ENCODE data around the gene TRIM5. TPM values are rescaled to one million over a fixed set of nuclear protein-coding genes. Genes with fewer than 3 reads are reported as not detected.
"Not testable (repeated sequence)": the region's sequence is repeated elsewhere in the genome, so short reads cannot be mapped to it uniquely, and the experiment has no call there.

TRIM5 gene
- total and polyA plus RNA-seq, 2 donors, result 11.1 to 39.6 TPM

- Histone ChIP-seq H3K27ac (ENCODE audit: low read depth) (no peak overlapping the region), H3K36me3 (ENCODE audit: insufficient read depth) (peaks cover 10% of the 10 kb centered on the region), H3K4me1 (ENCODE audit: insufficient read depth) (no peaks in the 10 kb centered on the region), H3K4me3 (ENCODE audit: low read depth, low read length) (no peak overlapping the region)
- 95% methylated on average over 4 of the region's 4 CpGs for WGBS
- no peak for DNase-seq (ENCODE audit: extremely low spot score)
Observed at GRCh38 chr11:5674391-5674790, 10.5 kb downstream of the TRIM5 start.

DNA sequence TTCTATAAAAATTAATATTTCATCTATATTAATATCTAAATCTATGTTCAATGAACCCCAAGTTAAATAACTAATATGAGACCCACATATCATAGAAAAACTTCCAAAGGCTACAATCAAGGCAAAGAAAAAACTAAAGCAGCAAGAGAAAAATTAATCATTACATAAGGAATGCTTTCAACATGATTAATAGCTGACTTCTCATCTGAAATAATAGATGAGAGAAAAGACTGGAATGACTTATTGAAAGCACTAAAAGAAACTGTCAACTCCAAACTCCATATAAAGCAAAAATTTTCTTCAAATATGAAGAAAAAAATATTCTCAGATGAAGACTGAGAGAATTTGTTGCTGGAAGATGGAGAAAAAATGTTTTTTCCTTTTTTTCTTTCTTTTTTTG is 13.0 kb downstream of the TRIM5 start:
- no peak overlapping the region for H3K27ac ChIP-seq (ENCODE audit: low read depth)
- no peak for DNase-seq (ENCODE audit: extremely low spot score)
- H3K4me1 ChIP-seq (ENCODE audit: insufficient read depth), result no peaks in the 10 kb centered on the region
- peaks cover 11% of the 10 kb centered on the region for H3K36me3 ChIP-seq (ENCODE audit: insufficient read depth)
- no peak overlapping the region for H3K4me3 ChIP-seq (ENCODE audit: low read depth, low read length)

DNA sequence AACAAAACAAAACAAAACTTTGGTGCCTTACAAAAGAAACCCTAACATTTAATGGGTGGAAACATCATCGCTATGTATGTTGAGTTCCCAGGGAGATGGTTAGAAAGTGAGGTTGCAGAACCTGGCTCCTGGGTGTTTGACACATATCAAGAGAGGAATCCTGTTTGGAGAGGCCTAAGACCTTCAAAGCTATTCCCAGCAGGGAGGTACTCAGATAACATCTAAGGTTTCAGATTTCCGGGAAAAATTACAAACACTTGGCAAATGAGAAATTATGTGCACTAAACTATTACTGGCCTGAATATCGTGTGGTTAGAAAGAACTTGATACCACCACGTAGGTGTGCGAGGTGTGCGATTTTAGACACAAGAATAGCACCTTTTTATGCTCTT is 18.5 kb downstream of the TRIM5 start:
- H3K27ac ChIP-seq (ENCODE audit: low read depth), result no peak overlapping the region
- WGBS, result 82% methylated on average over 6 of the region's 6 CpGs
- no peak overlapping the region for H3K4me3 ChIP-seq (ENCODE audit: low read depth, low read length)
- DNase-seq (ENCODE audit: extremely low spot score), result no peak
- peaks cover 13% of the 10 kb centered on the region for H3K36me3 ChIP-seq (ENCODE audit: insufficient read depth)
- H3K4me1 ChIP-seq (ENCODE audit: insufficient read depth), result no peaks in the 10 kb centered on the region

- Histone ChIP-seq H3K4me3 (ENCODE audit: low read depth, low read length) (no peak overlapping the region), H3K27ac (ENCODE audit: low read depth) (no peak overlapping the region), H3K36me3 (ENCODE audit: insufficient read depth) (peaks cover 13% of the 10 kb centered on the region), H3K4me1 (ENCODE audit: insufficient read depth) (no peaks in the 10 kb centered on the region)
- WGBS, result 83% methylated on average over 5 of the region's 5 CpGs
- no peak for DNase-seq (ENCODE audit: extremely low spot score)
Observed at GRCh38 chr11:5665746-5666401, 19.0 kb downstream of the TRIM5 start.

DNA sequence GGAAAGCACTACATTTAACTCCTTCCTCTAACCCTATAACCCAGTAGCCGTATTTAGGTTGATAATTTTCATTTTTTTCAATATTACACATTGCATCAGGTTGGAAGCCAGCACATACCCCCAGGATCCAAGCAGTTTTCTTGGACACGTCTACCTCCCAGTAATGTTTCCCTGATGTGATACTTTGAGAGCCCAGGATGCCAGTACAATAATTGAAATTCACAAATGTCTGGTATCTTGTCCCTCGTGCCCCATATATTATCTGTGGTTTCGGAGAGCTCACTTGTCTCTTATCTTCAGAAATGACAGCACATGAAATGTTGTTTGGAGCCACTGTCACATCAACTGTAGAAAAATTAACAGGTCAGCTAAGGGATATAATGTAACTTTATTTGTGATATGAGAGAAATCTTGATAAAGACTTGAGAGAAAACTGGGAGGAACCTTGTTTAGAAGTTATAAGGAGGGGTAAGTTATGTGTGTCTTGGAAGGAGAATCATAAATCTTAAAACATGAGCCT is 19.8 kb downstream of the TRIM5 start:
- peaks cover 7% of the 10 kb centered on the region for H3K36me3 ChIP-seq (ENCODE audit: insufficient read depth)
- WGBS, result 78% methylated on average over 4 of the region's 4 CpGs
- DNase-seq (ENCODE audit: extremely low spot score), result no peak

GRCh38 chr11:5663511-5663910 is 21.4 kb downstream of the TRIM5 start:
- Histone ChIP-seq H3K4me3 (ENCODE audit: low read depth, low read length) (no peak overlapping the region), H3K4me1 (ENCODE audit: insufficient read depth) (no peaks in the 10 kb centered on the region), H3K27ac (ENCODE audit: low read depth) (no peak overlapping the region), H3K36me3 (ENCODE audit: insufficient read depth) (peaks cover 7% of the 10 kb centered on the region)
- DNase-seq (ENCODE audit: extremely low spot score), result no peak
- WGBS, result 98% methylated on average over 2 of the region's 2 CpGs

More for the DNA sequence above, 19.8 kb downstream of the TRIM5 start:
- Histone ChIP-seq H3K27ac (ENCODE audit: low read depth) (no peak overlapping the region), H3K4me1 (ENCODE audit: insufficient read depth) (no peaks in the 10 kb centered on the region), H3K4me3 (ENCODE audit: low read depth, low read length) (no peak overlapping the region)

- no peak overlapping the region for H3K4me3 ChIP-seq (ENCODE audit: low read depth, low read length)
- H3K4me1 ChIP-seq (ENCODE audit: insufficient read depth), result no peaks in the 10 kb centered on the region
- DNase-seq (ENCODE audit: extremely low spot score), result no peak
- no peaks in the 10 kb centered on the region for H3K36me3 ChIP-seq (ENCODE audit: insufficient read depth)
- 93% methylated on average over 5 of the region's 5 CpGs for WGBS
- H3K27ac ChIP-seq (ENCODE audit: low read depth), result no peak overlapping the region
Observed at GRCh38 chr11:5658318-5658717, 26.6 kb downstream of the TRIM5 start.

DNA sequence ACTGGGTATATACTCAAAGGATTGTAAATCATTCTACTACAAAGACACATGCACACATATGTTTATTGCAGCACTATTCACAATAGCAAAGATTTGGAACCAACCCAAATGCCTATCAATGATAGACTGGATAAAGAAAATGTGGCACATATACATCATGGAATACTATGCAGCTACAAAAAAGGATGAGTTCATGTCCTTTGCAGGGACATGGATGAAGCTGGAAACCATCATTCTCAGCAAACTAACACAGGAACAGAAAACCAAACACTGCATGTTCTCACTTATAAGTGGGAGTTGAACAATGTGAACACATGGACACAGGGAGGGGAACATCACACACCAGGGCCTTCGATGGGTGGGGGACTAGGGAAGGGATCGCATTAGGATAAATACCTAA is 27.9 kb downstream of the TRIM5 start:
- not testable (repeated sequence) for DNase-seq (ENCODE audit: extremely low spot score); H3K27ac ChIP-seq (ENCODE audit: low read depth); H3K4me3 ChIP-seq (ENCODE audit: low read depth, low read length); H3K4me1 ChIP-seq (ENCODE audit: insufficient read depth); H3K36me3 ChIP-seq (ENCODE audit: insufficient read depth)
- WGBS, result 94% methylated on average over 2 of the region's 2 CpGs

GRCh38 chr11:5655474-5655873 is 29.4 kb downstream of the TRIM5 start:
- H3K27ac ChIP-seq (ENCODE audit: low read depth), result no peak overlapping the region
- WGBS, result 97% methylated on average over 4 of the region's 4 CpGs

DNA sequence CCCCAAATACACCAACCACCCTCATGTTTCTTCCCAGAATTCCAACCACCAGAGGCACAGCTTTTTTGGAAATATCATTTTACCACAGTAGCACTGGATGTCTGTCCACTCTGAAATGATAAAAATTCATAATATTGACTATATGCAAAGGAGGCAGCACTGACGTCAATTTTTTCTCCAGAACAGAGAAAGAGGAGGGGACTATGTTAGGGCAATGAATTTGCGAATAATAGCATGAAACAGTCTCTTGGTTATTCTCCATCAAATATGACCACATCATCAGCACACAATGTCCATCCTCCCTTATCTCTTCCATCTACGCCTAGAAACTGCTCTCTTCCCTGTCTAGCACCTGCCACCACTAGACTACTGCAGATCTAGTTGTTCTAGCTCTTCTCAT is 38.7 kb downstream of the TRIM5 start:
- WGBS, result 93% methylated on average over 3 of the region's 3 CpGs
- H3K4me3 ChIP-seq (ENCODE audit: low read depth, low read length), result no peak overlapping the region
- H3K27ac ChIP-seq (ENCODE audit: low read depth), result no peak overlapping the region
- H3K4me1 ChIP-seq (ENCODE audit: insufficient read depth), result no peaks in the 10 kb centered on the region
- no peaks in the 10 kb centered on the region for H3K36me3 ChIP-seq (ENCODE audit: insufficient read depth)
- DNase-seq (ENCODE audit: extremely low spot score), result no peak

More at GRCh38 chr11:5655474-5655873, 29.4 kb downstream of the TRIM5 start:
- Histone ChIP-seq H3K4me3 (ENCODE audit: low read depth, low read length) (no peak overlapping the region), H3K36me3 (ENCODE audit: insufficient read depth) (no peaks in the 10 kb centered on the region), H3K4me1 (ENCODE audit: insufficient read depth) (no peaks in the 10 kb centered on the region)
- no peak for DNase-seq (ENCODE audit: extremely low spot score)

- DNase-seq (ENCODE audit: extremely low spot score), result no peak
- no peak overlapping the region for H3K27ac ChIP-seq (ENCODE audit: low read depth)
- no peaks in the 10 kb centered on the region for H3K36me3 ChIP-seq (ENCODE audit: insufficient read depth)
- no peak overlapping the region for H3K4me3 ChIP-seq (ENCODE audit: low read depth, low read length)
- no peaks in the 10 kb centered on the region for H3K4me1 ChIP-seq (ENCODE audit: insufficient read depth)
Observed at GRCh38 chr11:5643585-5643984, 41.3 kb downstream of the TRIM5 start.

GRCh38 chr11:5639953-5640352 is 44.9 kb downstream of the TRIM5 start:
- Histone ChIP-seq H3K4me3 (ENCODE audit: low read depth, low read length) (no peak overlapping the region), H3K36me3 (ENCODE audit: insufficient read depth) (peaks cover 2% of the 10 kb centered on the region), H3K4me1 (ENCODE audit: insufficient read depth) (no peaks in the 10 kb centered on the region), H3K27ac (ENCODE audit: low read depth) (no peak overlapping the region)
- DNase-seq (ENCODE audit: extremely low spot score), result no peak
- 87% methylated on average over 1 of the region's 1 CpG for WGBS

DNA sequence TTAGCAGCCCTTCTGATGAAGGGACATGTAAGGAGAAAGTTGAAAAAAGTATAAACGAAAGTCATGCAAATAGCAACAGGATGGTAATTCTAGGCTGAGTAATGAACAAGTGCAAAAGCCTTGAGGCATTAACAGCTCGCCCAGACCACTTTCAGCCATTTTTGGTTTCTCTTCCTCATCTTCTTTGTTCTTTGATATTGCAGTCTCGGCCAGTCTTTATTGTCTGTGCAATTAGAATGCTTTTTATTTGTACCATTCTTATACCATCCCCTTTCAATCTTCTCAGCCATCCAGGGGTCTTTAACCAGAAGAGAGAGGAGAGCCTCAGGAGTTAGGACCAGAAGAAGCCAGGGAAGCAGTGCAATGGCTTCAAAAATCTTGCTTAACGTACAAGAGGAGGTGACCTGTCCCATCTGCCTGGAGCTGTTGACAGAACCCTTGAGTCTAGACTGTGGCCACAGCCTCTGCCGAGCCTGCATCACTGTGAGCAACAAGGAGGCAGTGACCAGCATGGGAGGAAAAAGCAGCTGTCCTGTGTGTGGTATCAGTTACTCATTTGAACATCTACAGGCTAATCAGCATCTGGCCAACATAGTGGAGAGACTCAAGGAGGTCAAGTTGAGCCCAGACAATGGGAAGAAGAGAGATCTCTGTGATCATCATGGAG is 52.8 kb downstream of the TRIM5 start:
- whole genome bisulfite sequencing, result 87% methylated on average over 5 of the region's 5 CpGs
- Histone ChIP-seq H3K36me3 (ENCODE audit: insufficient read depth) (peaks cover 5% of the 10 kb centered on the region), H3K4me3 (ENCODE audit: low read depth, low read length) (no peak overlapping the region), H3K27ac (ENCODE audit: low read depth) (no peak overlapping the region), H3K4me1 (ENCODE audit: insufficient read depth) (no peaks in the 10 kb centered on the region)
- DNase-seq (ENCODE audit: extremely low spot score), result no peak

DNA sequence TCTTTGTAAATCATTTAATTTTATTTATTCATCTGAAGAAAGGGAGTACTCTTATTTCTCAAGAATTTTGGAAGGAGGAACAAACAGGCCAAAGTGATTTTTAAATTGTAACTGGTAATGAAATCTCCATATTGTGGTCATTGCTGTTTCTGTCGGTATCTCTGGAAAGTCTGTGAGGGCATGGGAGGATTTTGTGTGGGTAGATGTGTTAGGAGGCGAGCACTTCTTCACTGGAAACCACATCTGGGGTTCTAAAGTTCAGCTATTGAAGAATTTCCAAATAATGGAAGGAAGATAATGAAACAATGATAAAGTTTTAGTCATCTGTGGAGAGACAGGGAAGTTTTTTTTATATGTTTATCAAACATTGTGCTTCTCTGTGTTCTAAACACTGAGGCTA is 53.5 kb downstream of the TRIM5 start:
- Histone ChIP-seq H3K4me1 (ENCODE audit: insufficient read depth) (no peaks in the 10 kb centered on the region), H3K36me3 (ENCODE audit: insufficient read depth) (peaks cover 5% of the 10 kb centered on the region), H3K4me3 (ENCODE audit: low read depth, low read length) (no peak overlapping the region), H3K27ac (ENCODE audit: low read depth) (no peak overlapping the region)
- WGBS, result 88% methylated on average over 2 of the region's 2 CpGs
- DNase-seq (ENCODE audit: extremely low spot score), result no peak
